WI38 (cell line): ENCODE measurements around the gene CNDP2.

ENCODE experiments used
- H3K4me3 ChIP-seq: 2 replicates; pipeline ENCODE4 v1.5.1; 2011; ENCODE audit warnings: low read depth, mild to moderate bottlenecking, control low read depth, low read length
- TF ChIP-seq, protein P1 (sequence below): IDR thresholded peaks from 2 replicates; pipeline ENCODE4 v1.5.1; 2012; ENCODE audit warnings: low read depth, mild to moderate bottlenecking, control low read depth, low read length

CNDP2 gene

DNA sequence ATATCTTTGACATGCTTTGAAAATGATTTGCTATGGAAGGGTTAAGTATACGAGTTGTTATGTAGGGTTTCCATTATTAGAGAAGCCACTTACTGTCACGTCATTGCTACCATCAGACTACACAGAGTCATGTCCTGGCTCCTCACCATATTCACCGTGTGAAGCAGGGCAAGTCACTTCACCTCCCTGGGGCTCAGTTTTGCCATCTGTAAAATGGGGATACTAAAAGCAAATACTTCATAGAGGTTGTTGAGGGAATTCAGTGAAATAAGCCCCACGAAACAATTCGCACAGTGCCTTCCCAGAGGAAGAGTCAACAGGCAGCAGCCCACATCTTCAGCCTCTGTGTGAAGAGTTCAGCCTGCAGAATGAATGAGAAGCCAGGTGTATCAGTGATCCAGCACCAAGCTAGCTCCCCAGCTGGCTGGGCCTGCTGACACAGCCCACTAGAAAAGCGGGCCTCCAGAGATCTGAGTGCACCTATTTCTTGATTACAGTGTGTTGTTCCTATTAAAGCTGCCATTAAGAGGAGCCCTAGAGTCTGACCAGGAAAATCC lies 42.4 kb upstream of the CNDP2 start:
- TF ChIP-seq, protein P1, sequence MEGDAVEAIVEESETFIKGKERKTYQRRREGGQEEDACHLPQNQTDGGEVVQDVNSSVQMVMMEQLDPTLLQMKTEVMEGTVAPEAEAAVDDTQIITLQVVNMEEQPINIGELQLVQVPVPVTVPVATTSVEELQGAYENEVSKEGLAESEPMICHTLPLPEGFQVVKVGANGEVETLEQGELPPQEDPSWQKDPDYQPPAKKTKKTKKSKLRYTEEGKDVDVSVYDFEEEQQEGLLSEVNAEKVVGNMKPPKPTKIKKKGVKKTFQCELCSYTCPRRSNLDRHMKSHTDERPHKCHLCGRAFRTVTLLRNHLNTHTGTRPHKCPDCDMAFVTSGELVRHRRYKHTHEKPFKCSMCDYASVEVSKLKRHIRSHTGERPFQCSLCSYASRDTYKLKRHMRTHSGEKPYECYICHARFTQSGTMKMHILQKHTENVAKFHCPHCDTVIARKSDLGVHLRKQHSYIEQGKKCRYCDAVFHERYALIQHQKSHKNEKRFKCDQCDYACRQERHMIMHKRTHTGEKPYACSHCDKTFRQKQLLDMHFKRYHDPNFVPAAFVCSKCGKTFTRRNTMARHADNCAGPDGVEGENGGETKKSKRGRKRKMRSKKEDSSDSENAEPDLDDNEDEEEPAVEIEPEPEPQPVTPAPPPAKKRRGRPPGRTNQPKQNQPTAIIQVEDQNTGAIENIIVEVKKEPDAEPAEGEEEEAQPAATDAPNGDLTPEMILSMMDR = no peak
- no peak overlapping the region for H3K4me3 ChIP-seq

DNA sequence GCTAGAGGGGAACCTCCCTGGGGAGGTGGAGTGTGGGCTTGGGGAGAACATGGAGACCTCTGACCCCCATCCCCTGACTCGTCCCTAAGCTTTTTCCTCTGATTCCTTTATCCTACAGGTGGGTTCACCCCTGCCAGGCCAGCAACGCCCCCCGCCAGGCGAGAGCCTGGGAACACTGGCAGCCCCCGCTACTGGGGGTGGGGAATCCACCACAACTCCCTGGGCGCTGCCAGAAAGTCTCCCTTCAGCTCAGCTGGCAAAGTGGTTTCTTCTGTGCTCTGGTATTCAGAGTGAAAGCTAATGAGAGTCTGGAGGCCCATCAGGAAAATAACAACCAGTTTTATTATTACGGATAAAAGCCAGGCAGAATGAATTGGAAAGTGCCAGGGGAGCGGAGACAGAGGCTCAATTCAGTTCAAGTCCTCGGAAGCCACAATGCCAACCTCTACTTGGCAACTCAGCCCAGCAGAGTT lies 41.8 kb upstream of the CNDP2 start:
- no peak overlapping the region for H3K4me3 ChIP-seq
- TF ChIP-seq, protein P1 = no peak

DNA sequence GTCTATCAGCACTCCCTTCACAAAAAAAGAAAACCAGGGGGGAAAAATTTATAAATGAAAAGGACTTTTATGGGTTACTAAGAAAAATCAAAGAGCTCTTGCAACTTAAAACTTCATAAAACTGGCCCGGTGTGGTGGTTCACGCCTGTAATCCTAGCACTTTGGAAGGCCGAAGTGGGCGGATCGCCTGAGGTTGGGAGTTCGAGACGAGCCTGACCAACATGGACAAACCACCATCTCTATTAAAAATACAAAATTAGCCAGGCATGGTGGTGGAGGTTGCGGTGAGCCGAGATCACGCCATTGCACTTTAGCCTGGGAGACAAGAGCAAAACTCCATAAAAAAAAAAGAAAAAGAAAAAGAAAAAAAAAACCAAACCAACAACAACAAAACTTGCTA lies 40.8 kb upstream of the CNDP2 start:
- H3K4me3 ChIP-seq = no peak overlapping the region
- TF ChIP-seq, protein P1 = no peak

DNA sequence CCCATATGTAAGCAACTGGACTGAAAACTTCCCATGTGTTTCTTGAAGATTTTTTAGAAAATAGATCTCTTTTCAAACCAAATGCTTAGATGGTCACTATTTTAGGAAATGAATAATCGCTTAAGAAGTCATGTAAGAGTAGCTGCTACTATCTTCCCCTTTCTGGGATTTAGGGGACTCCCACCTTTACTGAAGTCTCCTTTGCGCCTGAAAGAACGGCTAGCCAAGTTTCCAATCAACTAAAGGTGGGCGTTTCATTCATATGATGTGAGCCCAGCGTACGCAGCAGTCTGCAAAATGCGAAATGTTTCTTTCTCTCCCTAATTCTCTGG lies 40.2 kb upstream of the CNDP2 start:
- H3K4me3 ChIP-seq = no peak overlapping the region

DNA sequence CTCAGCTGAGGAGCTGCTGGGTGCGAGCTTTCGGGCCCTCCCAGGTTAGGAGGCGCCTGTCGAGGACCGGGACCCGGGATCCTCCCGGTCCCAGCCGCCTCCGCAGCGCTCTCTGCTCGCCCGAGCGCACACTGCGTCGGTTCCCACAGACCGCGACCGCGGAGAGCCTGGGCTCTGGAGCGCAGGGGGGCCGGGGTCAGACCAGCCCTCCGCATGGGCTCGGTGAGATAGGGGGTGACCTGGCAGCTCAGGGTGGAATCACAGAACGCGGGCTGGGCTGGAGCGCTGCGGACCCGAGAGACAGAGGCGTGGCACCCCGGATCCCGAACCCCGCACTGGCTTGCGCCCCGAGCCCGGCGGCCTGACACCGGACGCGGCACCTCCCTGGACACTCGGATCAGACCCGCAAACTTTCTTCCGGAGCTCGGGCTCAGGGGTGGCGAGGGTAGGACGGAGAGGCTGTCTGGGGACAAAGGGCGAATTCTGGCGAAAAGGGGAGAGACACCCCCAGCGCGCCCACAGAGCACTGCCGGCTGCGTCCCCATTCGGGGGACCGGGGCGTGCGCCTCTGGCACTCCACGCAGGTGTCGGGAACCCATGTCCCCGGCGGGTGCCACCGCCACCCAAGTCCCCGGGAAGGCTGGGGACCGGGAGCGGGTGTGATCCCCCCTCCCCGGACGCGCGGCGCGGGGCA lies 39.7 kb upstream of the CNDP2 start:
- H3K4me3 ChIP-seq = no peak overlapping the region

More for the DNA sequence above, 40.2 kb upstream of the CNDP2 start:
- TF ChIP-seq, protein P1 = no peak

DNA sequence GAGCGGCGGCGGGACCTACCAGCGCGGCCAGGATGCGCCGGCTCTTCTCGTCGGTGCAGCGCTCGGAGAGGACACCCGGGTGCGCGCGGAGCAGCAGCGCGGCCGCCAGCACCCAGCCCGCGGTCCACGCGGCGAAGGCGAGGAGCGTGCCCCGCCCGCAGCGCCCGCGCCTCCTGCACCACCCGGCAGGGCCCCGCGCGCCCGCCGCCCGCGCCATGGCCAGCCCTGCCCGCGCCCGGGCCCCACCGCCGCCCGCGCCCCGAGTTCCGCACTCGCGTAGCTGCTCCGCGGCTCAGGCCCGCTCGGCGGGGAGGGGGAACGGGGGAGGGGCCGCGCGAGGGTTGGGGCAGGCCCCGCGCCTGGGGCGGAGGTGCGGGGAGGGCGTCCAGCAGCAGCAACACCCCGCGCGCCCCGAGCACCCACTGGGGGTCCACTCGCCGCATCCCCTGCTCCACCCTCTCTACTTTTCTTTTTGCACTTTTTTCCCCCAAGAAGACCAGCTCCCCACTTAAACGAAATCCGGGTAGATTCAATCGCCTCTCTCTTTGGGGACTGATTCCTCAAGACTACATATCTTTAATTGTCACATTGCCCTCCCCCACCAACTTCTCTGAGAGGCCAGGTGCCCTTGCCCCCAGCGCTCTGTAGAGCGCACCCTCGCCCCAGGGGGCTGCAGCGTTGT lies 39.0 kb upstream of the CNDP2 start, which contains the start of gene DIPK1C:
TSS of gene DIPK1C (minus strand) at position 266 of the 682 bp plus-strand sequence. CDS start at position 217, 49 bp downstream.
- no peak within 1 kb of the TSS for H3K4me3 ChIP-seq

More for the DNA sequence above, 39.7 kb upstream of the CNDP2 start:
- TF ChIP-seq, protein P1 = no peak

More for the DNA sequence above, 39.0 kb upstream of the CNDP2 start, which contains the start of gene DIPK1C:
- TF ChIP-seq, protein P1 = no peak
